H1 (cell line): ENCODE measurements around the gene TMEM154. TPM values are rescaled to one million over a fixed set of nuclear protein-coding genes. Genes with fewer than 3 reads are reported as not detected.

Experiments used
- CTCF ChIA-PET: fragments of 300-600 bp; sonication (Branson Sonifier 250); formaldehyde crosslinking; loops from one replicate; lab custom pipeline; 2021; ENCODE audit not compliant: partially characterized antibody; lab: Charles Lee
- POLR2A ChIA-PET: fragments of 300-600 bp; sonication (Branson Sonifier 250); formaldehyde crosslinking; loops from one replicate; lab custom pipeline; 2021; ENCODE audit warnings: inconsistent platforms; ENCODE audit not compliant: partially characterized antibody; lab: Charles Lee
- DNase-seq, 2 experiments: peaks; one replicate each; pipeline versions ENCODE4 v3.0.0 to v3.0.0-alpha.2; 2010 to 2022; ENCODE audit warnings: low spot score in 2 of 2, low read depth in 1 of 2, mixed read lengths in 1 of 2
- FAIRE-seq: peaks from 2 replicates; lab custom pipeline; 2011; peaks lifted over from hg19 to GRCh38; lab: Jason Lieb, UNC
- H2AFZ ChIP-seq: 2 replicates; pipeline ENCODE4 v1.8.1; 2012; ENCODE audit warnings: low read length, inconsistent platforms
- H2AK5ac ChIP-seq: 2 replicates; pipeline ENCODE4 v1.6.1; 2013; ENCODE audit warnings: low read depth, low read length
- H2BK120ac ChIP-seq: replicated peaks from 2 replicates; pipeline ENCODE3; 2013; ENCODE audit warnings: low read depth, low read length, inconsistent platforms
- H2BK12ac ChIP-seq: 2 replicates; pipeline ENCODE4 v1.6.1; 2013; ENCODE audit warnings: low read depth, low read length
- H2BK15ac ChIP-seq: 2 replicates; pipeline ENCODE4 v1.6.1; 2013; ENCODE audit warnings: low read length
- H2BK20ac ChIP-seq: 2 replicates; pipeline ENCODE4 v1.6.1; 2013; ENCODE audit warnings: low read length
- H2BK5ac ChIP-seq: 2 replicates; pipeline ENCODE4 v1.6.1; 2013; ENCODE audit warnings: low read depth, low read length
- H3K14ac ChIP-seq: 2 replicates; pipeline ENCODE4 v1.6.1; 2013; ENCODE audit warnings: inconsistent platforms; ENCODE audit not compliant: insufficient read length
- H3K18ac ChIP-seq: 2 replicates; pipeline ENCODE4 v1.6.1; 2013; ENCODE audit warnings: low read length; ENCODE audit errors: extremely low read depth
- H3K23ac ChIP-seq: 2 replicates; pipeline ENCODE4 v1.6.1; 2013; ENCODE audit warnings: inconsistent platforms; ENCODE audit not compliant: insufficient read length
- H3K23me2 ChIP-seq: 2 replicates; pipeline ENCODE4 v1.6.1; 2013; ENCODE audit warnings: low read depth, low read length
- H3K27ac ChIP-seq: 2 replicates; pipeline ENCODE4 v1.6.1; 2011; ENCODE audit warnings: low read depth, low read length, inconsistent platforms
- H3K27me3 ChIP-seq, 4 experiments: replicated peaks in 1 of 4; 1 replicate in 1 of 4; 2 replicates in 3 of 4; pipeline versions ENCODE4 v1.6.1 to v1.8.1; 2011 to 2013; ENCODE audit warnings: low read length in 3 of 4, mild to moderate bottlenecking in 3 of 4, inconsistent platforms in 2 of 4, mixed read lengths in 2 of 4, moderate library complexity in 1 of 4; ENCODE audit not compliant: control insufficient read depth in 3 of 4, insufficient read depth in 3 of 4; ENCODE audit errors: extremely low read depth in 1 of 4
- H3K36me3 ChIP-seq, 4 experiments: 2 replicates each; pipeline versions ENCODE4 v1.6.1 to v1.8.1; 2011 to 2013; ENCODE audit warnings: mild to moderate bottlenecking in 4 of 4, low read length in 3 of 4, moderate library complexity in 2 of 4, control low read depth in 1 of 4, inconsistent platforms in 1 of 4; ENCODE audit not compliant: insufficient read depth in 4 of 4, control insufficient read depth in 2 of 4
- H3K4ac ChIP-seq: replicated peaks from 2 replicates; pipeline ENCODE3; 2013; ENCODE audit warnings: low read length, low read depth, mixed read lengths, inconsistent platforms; ENCODE audit not compliant: insufficient read length
- H3K4me1 ChIP-seq, 4 experiments: replicated peaks in 1 of 4; 1 replicate in 1 of 4; 2 replicates in 3 of 4; pipeline versions ENCODE4 v1.6.1 to v1.8.1; 2011 to 2013; ENCODE audit warnings: low read length in 3 of 4, inconsistent platforms in 2 of 4, mixed read lengths in 1 of 4; ENCODE audit not compliant: insufficient read depth in 4 of 4, control insufficient read depth in 3 of 4
- H3K4me2 ChIP-seq, 2 experiments: 2 replicates each; pipeline versions ENCODE4 v1.6.1 to v1.8.1; 2011 to 2013; ENCODE audit warnings: low read depth in 2 of 2, low read length in 2 of 2, control low read depth in 1 of 2, inconsistent platforms in 1 of 2, mild to moderate bottlenecking in 1 of 2; ENCODE audit not compliant: insufficient read depth in 1 of 2
- H3K4me3 ChIP-seq, 4 experiments: fragments of 200-600, 300-600 bp in 1 of 4; sonication (generic), shearing (Covaris generic), sonication (Bioruptor Twin) in 1 of 4; 2 replicates each; pipeline versions ENCODE4 v1.5.1 to v1.8.1; 2011 to 2016; ENCODE audit warnings: low read length in 4 of 4, low read depth in 3 of 4, control low read depth in 2 of 4, inconsistent platforms in 2 of 4, mild to moderate bottlenecking in 2 of 4, mixed read lengths in 1 of 4, moderate library complexity in 1 of 4; ENCODE audit not compliant: insufficient read depth in 2 of 4; ENCODE audit errors: extremely low read depth in 1 of 4
- H3K56ac ChIP-seq: replicated peaks from 2 replicates; pipeline ENCODE3; 2013; ENCODE audit warnings: low read depth, mild to moderate bottlenecking, mixed read lengths, low read length, inconsistent platforms; ENCODE audit not compliant: insufficient read length
- H3K79me1 ChIP-seq: 2 replicates; pipeline ENCODE4 v1.6.1; 2013; ENCODE audit warnings: low read depth, low read length, control low read depth
- H3K79me2 ChIP-seq, 2 experiments: 2 replicates each; pipeline versions ENCODE4 v1.6.1 to v1.8.1; 2012 to 2013; ENCODE audit warnings: low read length in 2 of 2, mild to moderate bottlenecking in 2 of 2, inconsistent platforms in 1 of 2; ENCODE audit not compliant: insufficient read depth in 2 of 2, control insufficient read depth in 1 of 2
- H3K9ac ChIP-seq, 4 experiments: replicated peaks in 1 of 4; 1 replicate in 1 of 4; 2 replicates in 3 of 4; pipeline versions ENCODE4 v1.6.1 to v1.8.1; 2011 to 2013; ENCODE audit warnings: low read depth in 3 of 4, low read length in 3 of 4, control low read depth in 2 of 4, mild to moderate bottlenecking in 2 of 4, moderate library complexity in 2 of 4, inconsistent platforms in 1 of 4; ENCODE audit errors: extremely low read depth in 1 of 4
- H3K9me3 ChIP-seq, 2 experiments: 2 replicates each; pipeline versions ENCODE4 v1.6.1 to v1.8.1; 2012 to 2013; ENCODE audit warnings: mild to moderate bottlenecking in 2 of 2, moderate library complexity in 2 of 2, control low read depth in 1 of 2, inconsistent platforms in 1 of 2, low read depth in 1 of 2, low read length in 1 of 2, mixed read lengths in 1 of 2; ENCODE audit not compliant: insufficient read depth in 2 of 2
- H4K20me1 ChIP-seq, 2 experiments: replicated peaks in 1 of 2; 2 replicates each; pipeline versions ENCODE3 to v1.8.1; 2011 to 2013; ENCODE audit warnings: inconsistent platforms in 2 of 2, low read length in 2 of 2, mild to moderate bottlenecking in 1 of 2; ENCODE audit not compliant: insufficient read depth in 2 of 2, control insufficient read depth in 1 of 2
- H4K5ac ChIP-seq: 2 replicates; pipeline ENCODE4 v1.6.1; 2013; ENCODE audit warnings: low read length, low read depth, mixed read lengths, inconsistent platforms; ENCODE audit not compliant: insufficient read length
- H4K8ac ChIP-seq: 2 replicates; pipeline ENCODE4 v1.8.0; 2013; ENCODE audit warnings: mild to moderate bottlenecking, moderate library complexity, low read length, inconsistent platforms; ENCODE audit not compliant: insufficient read depth; ENCODE audit errors: extremely low read depth
- H4K91ac ChIP-seq: replicated peaks from 2 replicates; pipeline ENCODE3; 2013; ENCODE audit warnings: low read length, mixed read lengths, inconsistent platforms; ENCODE audit not compliant: insufficient read length
- CEBPB ChIP-seq: IDR thresholded peaks from 2 replicates; pipeline ENCODE4 v1.6.1; 2012; ENCODE audit warnings: low read depth, low read length
- CTBP2 ChIP-seq: IDR thresholded peaks from 2 replicates; pipeline ENCODE4 v1.7.0; 2011; ENCODE audit warnings: borderline replicate concordance, mild to moderate bottlenecking, moderate library complexity, mixed read lengths, low read length; ENCODE audit not compliant: insufficient read depth, insufficient read length
- EP300 ChIP-seq, 2 experiments: IDR thresholded peaks; 1 replicate in 1 of 2; 2 replicates in 1 of 2; pipeline ENCODE4 v1.6.1; 2011 to 2012; ENCODE audit warnings: low read depth in 2 of 2, low read length in 2 of 2, mild to moderate bottlenecking in 2 of 2, borderline replicate concordance in 1 of 2, inconsistent platforms in 1 of 2, moderate library complexity in 1 of 2
- HDAC2 ChIP-seq, 2 experiments: fragments of 300-600 bp in 1 of 2; sonication (generic) in 1 of 2; IDR thresholded peaks; 2 replicates each; pipeline ENCODE4 v1.6.1; 2011 to 2012; ENCODE audit warnings: low read depth in 2 of 2, low read length in 2 of 2, mild to moderate bottlenecking in 2 of 2, moderate library complexity in 2 of 2, borderline replicate concordance in 1 of 2, inconsistent platforms in 1 of 2
- RAD21 ChIP-seq, 2 experiments: IDR thresholded peaks in 1 of 2; conservative IDR thresholded peaks in 1 of 2; 2 replicates each; pipeline ENCODE4 v1.6.1; 2011; ENCODE audit warnings: low read depth in 2 of 2, low read length in 2 of 2, improper control_type of control experiment in 1 of 2, inconsistent platforms in 1 of 2, mild to moderate bottlenecking in 1 of 2, moderate library complexity in 1 of 2
- SIX5 ChIP-seq: IDR thresholded peaks from 2 replicates; pipeline ENCODE4 v1.6.1; 2011; ENCODE audit warnings: mild to moderate bottlenecking, low read depth, low read length
- SP1 ChIP-seq: IDR thresholded peaks from 2 replicates; pipeline ENCODE4 v1.6.1; 2011; ENCODE audit warnings: low read depth, low read length
- SP2 ChIP-seq: IDR thresholded peaks from 2 replicates; pipeline ENCODE4 v1.6.1; 2012; ENCODE audit warnings: mild to moderate bottlenecking, low read length, inconsistent platforms
- SUZ12 ChIP-seq: fragments of 200-600 bp; sonication (generic); IDR thresholded peaks from 2 replicates; pipeline ENCODE4 v1.6.1; 2012; ENCODE audit warnings: mild to moderate bottlenecking, inconsistent platforms, low read length, moderate library complexity, mixed read lengths
- WGBS, 2 experiments: shearing (Covaris generic) in 1 of 2; methylation state at CpG; one replicate each; pipeline versions ENCODE4 v1.1.6 to v1.1.7; 2013 to 2015; ENCODE audit warnings: low lambda C conversion rate in 2 of 2, mixed read lengths in 2 of 2, inconsistent platforms in 1 of 2, low coverage in 1 of 2, missing lambda C conversion rate in 1 of 2; ENCODE audit not compliant: insufficient replicate concordance in 2 of 2, insufficient coverage in 1 of 2, insufficient read length in 1 of 2; ENCODE audit errors: extremely low coverage in 1 of 2, missing lambda C conversion rate in 1 of 2; 5-methylcytosine and 5-hydroxymethylcytosine counted together
- polyA plus RNA-seq, 7 experiments: library from polyadenylated mRNA; depleted of rRNA in 3 of 7; stranded (reverse) in 5 of 7; unstranded in 2 of 7; fragments of >200 nt in 5 of 7; fragments of 200-250 nt in 2 of 7; gene quantifications; 1 replicate in 5 of 7; 2 replicates in 1 of 7; 4 replicates in 1 of 7; pipeline versions ENCODE4 v1.2.1 to v1.2.3, GENCODE V29; 2011 to 2013; ENCODE audit warnings: missing spikeins in 2 of 7, mixed read lengths in 2 of 7
- total RNA-seq: library from RNA; stranded (reverse); fragmentation: NEBNext Ultra II Directional; extraction: Animal tissue kit (Norgen Biotek cat#: 25700); gene quantifications from 2 replicates; pipeline ENCODE4 v1.2.1, GENCODE V29; 2021
- TF ChIP-seq, protein P1 (sequence below): IDR thresholded peaks from 2 replicates; pipeline ENCODE4 v1.6.1; 2012; ENCODE audit warnings: inconsistent platforms

Gene TMEM154
- total and polyA plus RNA-seq, 2 of the 8 experiments (the other 6 are each of a cell fraction or from before 2014, with no cell fraction given), result 0.33 to 1.2 TPM

DNA sequence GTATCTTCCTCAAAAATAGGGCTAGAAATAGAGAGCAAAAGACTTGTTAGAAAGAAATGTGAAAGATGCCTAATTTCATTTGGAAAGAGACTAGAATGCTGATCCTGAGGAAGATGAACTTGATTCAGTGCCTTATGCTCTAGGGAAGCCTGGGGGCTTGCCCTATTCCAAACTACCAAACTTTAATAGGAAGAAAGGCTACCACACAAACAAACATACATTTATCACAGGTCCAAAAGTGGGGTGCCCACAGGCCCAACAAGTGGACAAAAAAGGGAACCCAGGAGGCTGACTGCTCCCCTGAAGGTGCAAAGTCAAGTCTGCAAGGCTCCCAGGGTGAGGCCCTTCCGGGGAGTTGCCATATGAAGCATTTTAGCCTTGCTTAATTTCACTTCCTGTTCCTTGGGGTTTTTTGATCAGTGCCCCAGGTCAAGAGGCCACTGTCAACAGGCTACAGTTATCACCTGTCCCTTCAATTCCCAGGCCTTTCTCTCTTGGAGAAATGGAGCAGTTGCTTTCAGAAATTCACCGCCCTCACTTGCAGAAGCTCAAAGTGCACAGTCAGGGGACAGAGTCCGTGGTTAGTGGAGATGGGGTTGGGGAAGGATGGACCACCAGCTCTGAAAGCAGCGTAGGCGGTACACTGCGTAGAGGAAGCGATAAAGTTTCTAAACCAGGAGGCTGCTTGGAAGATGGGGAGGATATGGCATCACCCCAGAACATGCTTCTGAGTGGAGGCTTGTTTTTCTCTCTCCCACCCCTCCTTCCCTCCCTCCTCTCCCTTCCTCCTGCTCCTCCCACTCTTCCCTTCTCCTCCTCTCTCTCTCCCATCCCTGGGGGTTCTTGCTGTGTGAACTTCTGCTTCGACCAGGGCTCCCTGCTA, 36.4 kb downstream of the TMEM154 start:
- Histone ChIP-seq H3K9me3 (no peaks in the 10 kb centered on the region), H3K4me1 (peaks cover 0 to 10% (median 5%) of the 10 kb centered on the region in 4 experiments; a peak in 4 of 7 replicates), H2BK12ac (peak overlapping the region; percentile 10; the same call in 1 of the 2 replicates), H4K91ac (peak overlapping the region; percentile 32), H3K4me3 (no peak overlapping the region), H3K27ac (no peak overlapping the region), H3K23me2 (no peaks in the 10 kb centered on the region), H3K36me3 (no peaks in the 10 kb centered on the region), H2BK5ac (peak overlapping the region; percentile 8; the same call in 1 of the 2 replicates), H3K9ac (no peak overlapping the region), H4K5ac (peak overlapping the region; percentile 8), H2AFZ (peak overlapping the region; percentile 94), H3K18ac (no peak overlapping the region), H4K8ac (no peak overlapping the region), H2BK120ac (no peak overlapping the region), H3K14ac (no peak overlapping the region), H3K4me2 (no peak overlapping the region), H4K20me1 (no peaks in the 10 kb centered on the region), H2AK5ac (no peak overlapping the region), H3K56ac (no peak overlapping the region), H3K79me1 (no peaks in the 10 kb centered on the region), H2BK15ac (no peak overlapping the region), H2BK20ac (no peak overlapping the region), H3K79me2 (no peaks in the 10 kb centered on the region), H3K23ac (no peak overlapping the region), H3K27me3 (no peaks in the 10 kb centered on the region; a peak in 1 of 7 replicates), H3K4ac (no peak overlapping the region)
- FAIRE-seq (no peak), DNase-seq (no peak)
- WGBS, 2 experiments, result 75% methylated on average over 8 of the region's 8 CpGs; no CpG with 5 or more reads in 1 of the 2 experiments
- ChIA-PET POLR2A (interaction anchor here (1.4 kb wide), 1 partner anchor 9 kb away, joined by 4 read pairs; no protein-coding TSS in a partner anchor), CTCF (interaction anchor here (0.7 to 7.9 kb wide), 14 partner anchors 10 to 1057 kb away, joined by 3 to 65 read pairs (median 6); no protein-coding TSS in a partner anchor)
- TF ChIP-seq CEBPB (no peak), RAD21 (IDR thresholded peaks at IDR 0.05 in 1 of 2, conservative IDR thresholded peaks at IDR 0.05 in 1 of 2; ENCODE audit: low read depth in 2 of 2, low read length in 2 of 2) (no peak), SUZ12 (no peak), SP2 (no peak), SIX5 (no peak), HDAC2 (IDR thresholded peaks at IDR 0.05; ENCODE audit: borderline replicate concordance in 1 of 2, low read depth in 2 of 2, low read length in 2 of 2) (no peak), CTBP2 (no peak), SP1 (no peak), EP300 (IDR thresholded peaks at IDR 0.05; ENCODE audit: borderline replicate concordance in 1 of 2, low read depth in 2 of 2, low read length in 2 of 2) (no peak)
- TF ChIP-seq, protein P1, sequence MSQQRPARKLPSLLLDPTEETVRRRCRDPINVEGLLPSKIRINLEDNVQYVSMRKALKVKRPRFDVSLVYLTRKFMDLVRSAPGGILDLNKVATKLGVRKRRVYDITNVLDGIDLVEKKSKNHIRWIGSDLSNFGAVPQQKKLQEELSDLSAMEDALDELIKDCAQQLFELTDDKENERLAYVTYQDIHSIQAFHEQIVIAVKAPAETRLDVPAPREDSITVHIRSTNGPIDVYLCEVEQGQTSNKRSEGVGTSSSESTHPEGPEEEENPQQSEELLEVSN, result no peak
